ENCODE data around the gene ILKAP.

The ILKAP gene

GRCh38 chr2:238164906-238165287 is 38.6 kb downstream of the ILKAP start:
- no peak for DNase-seq

- DNase-seq, result no peak
Observed at GRCh38 chr2:238163481-238164198, 39.9 kb downstream of the ILKAP start.

GRCh38 chr2:238162846-238163441 is 40.6 kb downstream of the ILKAP start:
- no peak for DNase-seq

GRCh38 chr2:238162251-238162845 is 41.1 kb downstream of the ILKAP start:
- no peak for DNase-seq

GRCh38 chr2:238161291-238162051 is 42.0 kb downstream of the ILKAP start:
- DNase-seq, result no peak

GRCh38 chr2:238160206-238161129 is 43.0 kb downstream of the ILKAP start:
- DNase-seq, result no peak

GRCh38 chr2:238159661-238160205 is 43.8 kb downstream of the ILKAP start:
- no peak for DNase-seq

- DNase-seq, result no peak
Observed at GRCh38 chr2:238159071-238159539, 44.4 kb downstream of the ILKAP start.

- DNase-seq, result peak; percentile 71
Observed at GRCh38 chr2:238158509-238159070, 44.9 kb downstream of the ILKAP start, which contains the start of gene ERFE. ERFE (plus strand) TSS chr2:238158970; CDS start chr2:238159008, 38 bp downstream.

GRCh38 chr2:238158018-238158508 is 45.4 kb downstream of the ILKAP start:
- DNase-seq, result no peak

GRCh38 chr2:238157506-238158017 is 45.9 kb downstream of the ILKAP start:
- DNase-seq, result no peak

GRCh38 chr2:238155761-238156694 is 47.5 kb downstream of the ILKAP start:
- no peak for DNase-seq

- DNase-seq, result no peak
Observed at GRCh38 chr2:238155051-238155760, 48.3 kb downstream of the ILKAP start.

- DNase-seq, result no peak
Observed at GRCh38 chr2:238154570-238154969, 48.9 kb downstream of the ILKAP start.

- no peak for DNase-seq
Observed at GRCh38 chr2:238152771-238153688, 50.5 kb downstream of the ILKAP start.

- no peak for DNase-seq
Observed at GRCh38 chr2:238151628-238152235, 51.8 kb downstream of the ILKAP start.

- no peak for DNase-seq
Observed at GRCh38 chr2:238151205-238151604, 52.3 kb downstream of the ILKAP start.

- no peak for DNase-seq
Observed at GRCh38 chr2:238150686-238151085, 52.8 kb downstream of the ILKAP start.
